Stimulated activated CD8-positive, alpha-beta memory T cell treated with anti-CD3 and anti-CD28 coated beads, Interleukin-15, amount 100 ng/mL, for 48 hours (primary cell): ENCODE measurements around the gene E2F1.
"Not testable (repeated sequence)": the region's sequence is repeated elsewhere in the genome, so short reads cannot be mapped to it uniquely, and the experiment has no call there.

ENCODE experiments used
- DNase-seq, 2 donors: peaks; one replicate each; pipeline ENCODE4 v3.0.0-alpha.2; 2020; ENCODE audit warnings: low read depth in 2 of 2

The E2F1 gene

GRCh38 chr20:33640287-33640686 is 45.9 kb downstream of the E2F1 start:
- no peak for DNase-seq

DNA sequence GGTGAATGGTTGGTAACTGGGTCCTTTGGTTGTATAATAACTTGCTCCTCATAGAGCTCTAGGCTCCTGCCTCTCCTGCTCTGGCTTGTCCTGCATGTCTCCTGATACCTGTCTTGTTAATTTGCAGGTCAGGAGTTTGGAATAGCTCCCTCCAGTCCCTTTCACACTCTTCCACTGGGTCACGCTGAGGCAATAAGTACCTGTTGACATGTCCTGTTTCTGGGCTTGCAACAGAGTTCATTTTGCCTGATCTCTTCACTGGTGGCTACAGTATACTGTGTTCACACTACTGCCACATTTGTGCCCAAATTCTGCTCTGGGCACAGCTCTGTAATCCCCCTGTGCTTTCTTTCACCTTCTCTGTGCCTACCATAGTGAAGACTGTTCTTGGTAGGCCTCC is 49.4 kb downstream of the E2F1 start:
- no peak for DNase-seq

DNA sequence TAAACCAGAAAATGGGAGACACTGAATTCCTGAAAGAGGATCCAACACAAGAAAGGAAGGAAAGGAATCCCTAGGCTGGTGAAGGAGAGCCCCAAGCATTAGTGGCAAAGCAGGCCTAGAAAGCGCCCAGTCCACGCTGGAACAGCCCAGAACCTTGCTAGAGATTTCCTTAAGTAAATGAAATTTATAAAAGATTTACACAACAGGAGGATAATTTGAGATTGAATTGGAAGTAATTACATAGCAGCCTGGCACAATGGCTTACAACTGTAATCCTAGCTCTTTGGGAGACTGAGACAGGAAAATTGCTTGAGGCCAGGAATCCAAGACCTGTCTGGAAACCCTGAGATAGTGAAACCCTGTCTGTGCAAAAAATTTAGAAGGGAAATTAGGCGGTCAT is 50.8 kb downstream of the E2F1 start:
- DNase-seq = no peak

DNA sequence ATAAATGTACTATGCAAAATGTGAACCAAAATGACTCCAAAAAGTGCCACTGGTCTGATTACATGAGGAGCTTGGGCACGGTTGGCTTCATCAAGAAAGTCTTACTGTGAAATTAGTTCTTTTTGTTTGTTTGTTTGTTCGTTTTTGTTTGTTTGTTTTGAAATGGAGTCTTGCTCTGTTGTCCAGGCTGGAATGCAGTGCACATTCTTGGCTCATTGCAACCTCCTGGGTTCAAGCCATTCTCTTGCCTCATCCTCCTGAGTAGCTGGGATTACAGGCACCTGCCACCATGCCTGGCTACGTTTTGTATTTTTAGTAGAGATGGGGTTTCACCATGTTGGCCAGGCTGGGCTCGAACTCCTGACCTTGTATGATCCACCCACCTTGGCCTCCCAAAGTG is 54.3 kb downstream of the E2F1 start:
- DNase-seq = not testable (repeated sequence)

GRCh38 chr20:33630507-33630906 is 55.7 kb downstream of the E2F1 start:
- DNase-seq = no peak

GRCh38 chr20:33629979-33630378 is 56.2 kb downstream of the E2F1 start:
- DNase-seq = no peak

- DNase-seq = no peak
Measured at GRCh38 chr20:33629533-33629932, 56.7 kb downstream of the E2F1 start.

DNA sequence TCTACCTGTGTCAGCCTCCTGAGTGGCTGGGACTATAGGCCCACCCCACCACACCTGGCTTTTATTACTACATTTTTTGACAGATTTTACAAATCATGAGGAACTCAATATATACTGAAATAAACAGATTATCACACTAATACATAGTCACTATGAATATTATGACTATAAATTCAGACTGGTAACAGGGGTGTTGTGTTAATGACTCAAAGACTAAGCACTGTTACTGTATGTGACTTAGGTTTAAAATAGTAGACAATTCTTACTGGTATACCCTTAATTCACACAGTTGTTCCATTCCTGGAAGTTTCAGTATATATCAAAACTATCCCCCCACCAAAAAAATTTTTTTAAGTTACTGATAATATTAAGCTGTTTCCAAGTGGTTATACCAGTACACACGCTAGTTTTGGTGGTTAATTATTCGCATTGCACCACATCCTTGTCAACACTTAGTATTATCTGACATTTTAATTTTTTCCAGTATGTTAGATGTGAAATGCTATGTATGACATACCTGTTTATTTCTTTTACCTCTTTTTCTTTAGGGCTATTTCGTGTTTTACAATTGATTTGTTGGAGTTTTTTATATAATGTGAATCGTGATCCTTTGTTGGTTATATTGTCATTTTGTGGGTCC is 58.5 kb downstream of the E2F1 start:
- no peak for DNase-seq

GRCh38 chr20:33626190-33626589 is 60.0 kb downstream of the E2F1 start:
- no peak for DNase-seq
